HEK293 (cell line): Measurements from ENCODE around the gene SFRP4.
A peak's percentile ranks its signal among the peaks of the same experiment; 100 is the strongest.

Experiments
- CTCF ChIP-seq: fragments of 450-650 bp; formaldehyde crosslinking; IDR thresholded peaks from 2 replicates; pipeline ENCODE4 v1.5.1; 2016; ENCODE audit warnings: missing biosample characterization, missing genetic modification characterization
- SCRT1 ChIP-seq: fragments of 450-650 bp; formaldehyde crosslinking; IDR thresholded peaks from 2 replicates; pipeline ENCODE4 v1.5.1; 2016; ENCODE audit warnings: missing biosample characterization, missing genetic modification characterization, borderline replicate concordance
- ZNF211 ChIP-seq: fragments of 450-650 bp; formaldehyde crosslinking; IDR thresholded peaks from 2 replicates; pipeline ENCODE4 v1.5.1; 2016; ENCODE audit warnings: low read depth, missing biosample characterization, missing genetic modification characterization
- ZNF510 ChIP-seq: fragments of 450-650 bp; formaldehyde crosslinking; IDR thresholded peaks from 2 replicates; pipeline ENCODE4 v1.5.1; 2018; ENCODE audit warnings: mild to moderate bottlenecking, missing genetic modification characterization, missing biosample characterization; ENCODE audit not compliant: insufficient replicate concordance
- ZNF548 ChIP-seq: fragments of 450-650 bp; formaldehyde crosslinking; IDR thresholded peaks from 2 replicates; pipeline ENCODE4 v1.5.1; 2016; ENCODE audit warnings: missing biosample characterization, missing genetic modification characterization

- TF ChIP-seq ZNF510 (tag by site-specific recombination), result no peak
- TF ChIP-seq ZNF211 (tag by site-specific recombination), result no peak
- TF ChIP-seq CTCF (tag by site-specific recombination), result 0 out of 2 replicates have a peak, but pooled peaks have one; percentile 34
- no peak for TF ChIP-seq SCRT1 (tag by site-specific recombination)
- TF ChIP-seq ZNF548 (tag by site-specific recombination), result no peak
Observed at GRCh38 chr7:37916673-37917660, at the start of gene SFRP4.
